HG02798 (cell line): Measurements from ENCODE around the gene DCDC2.
"Not testable (repeated sequence)": the region's sequence is repeated elsewhere in the genome, so short reads cannot be mapped to it uniquely, and the experiment has no call there.

ENCODE experiments used
- ATAC-seq: cut with Tn5 transposase; IDR thresholded peaks from one replicate; pipeline ENCODE4 v1.9.1; 2021; ENCODE audit warnings: mild to moderate bottlenecking; ENCODE audit not compliant: unreplicated experiment, poor library complexity

The DCDC2 gene

DNA sequence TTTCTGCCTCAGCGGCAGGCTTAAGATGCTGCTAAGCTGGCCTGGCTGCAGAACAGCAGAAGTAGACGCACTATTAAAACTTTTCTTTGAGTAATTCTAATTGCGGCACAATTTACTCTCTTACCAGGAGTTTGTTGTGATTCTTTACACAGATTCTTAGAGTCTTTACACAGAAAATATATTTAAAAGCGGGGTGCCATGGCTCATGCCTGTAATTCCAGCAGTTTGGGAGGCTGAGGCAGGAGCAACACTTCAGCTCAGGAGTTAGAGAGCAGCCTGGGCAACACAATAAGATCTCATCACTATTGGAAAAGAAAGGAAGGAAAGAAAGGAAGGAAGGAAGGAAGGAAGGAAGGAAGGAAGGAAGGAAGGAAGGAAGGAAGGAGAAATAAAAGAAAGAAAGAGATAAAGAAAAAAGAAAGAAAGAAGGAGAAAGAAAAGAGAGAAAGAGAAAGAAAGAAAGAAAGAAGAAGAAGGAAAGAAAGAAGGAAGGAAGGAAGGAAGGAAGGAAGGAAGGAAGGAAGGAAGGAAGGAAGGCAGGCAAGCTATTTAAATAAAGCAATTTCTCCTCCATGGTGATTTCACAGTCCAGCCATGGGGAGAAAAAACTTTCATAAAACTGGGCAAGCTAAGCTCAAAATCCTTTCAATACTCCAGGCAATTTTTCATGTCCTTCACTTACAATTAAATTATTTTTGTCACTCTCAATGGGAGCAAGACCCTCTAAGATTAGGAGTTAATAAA, 23.8 kb upstream of the DCDC2 start:
- no peak for ATAC-seq

DNA sequence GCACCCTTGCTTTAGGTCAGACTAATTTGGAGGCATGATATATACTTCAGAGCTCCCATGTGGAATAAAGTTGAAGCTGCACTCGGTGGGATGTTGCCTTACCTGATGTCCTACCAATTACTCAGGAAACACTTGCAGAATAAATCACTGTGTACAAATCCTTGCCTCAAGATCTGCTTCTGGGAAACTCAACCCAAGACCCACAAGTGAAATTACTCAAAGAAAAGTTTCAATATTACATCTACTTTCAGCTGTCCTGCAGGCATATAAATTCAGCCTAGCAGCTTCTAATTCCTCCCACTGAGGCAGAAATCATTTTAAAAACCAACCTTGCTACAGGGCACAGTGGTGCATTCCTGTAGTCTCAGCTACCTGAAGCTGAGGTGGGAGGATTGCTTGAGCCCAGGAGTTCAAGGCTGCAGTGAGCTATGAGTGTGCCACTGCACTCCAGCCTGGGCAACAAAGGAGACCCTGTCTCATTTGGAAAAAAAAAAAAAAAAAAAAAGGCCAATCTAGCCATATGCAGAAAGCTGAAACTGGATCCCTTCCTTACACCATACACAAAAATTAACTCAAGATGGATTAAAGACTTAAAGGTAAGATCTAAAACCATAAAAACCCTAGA, 20.7 kb upstream of the DCDC2 start:
- ATAC-seq, result peak; percentile 48

DNA sequence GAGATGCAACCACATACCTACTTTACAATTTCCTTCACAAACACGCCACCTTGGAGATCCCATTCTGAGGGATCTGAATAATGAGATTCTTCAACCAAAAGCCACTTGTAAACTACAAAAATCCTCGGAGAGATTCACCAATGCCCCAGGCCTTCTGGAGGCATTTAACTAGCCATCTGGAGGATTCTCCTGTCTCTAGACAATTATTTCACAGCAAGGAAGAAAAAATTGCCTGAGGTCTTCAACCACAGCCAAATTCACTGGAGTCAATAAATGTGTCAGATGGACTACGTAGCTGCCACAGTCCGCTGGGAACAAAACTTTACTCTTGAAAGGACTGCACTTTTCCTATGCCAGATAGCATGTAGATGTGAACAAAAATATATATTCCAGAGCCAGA, 19.0 kb upstream of the DCDC2 start:
- no peak for ATAC-seq

- no peak for ATAC-seq
Observed at GRCh38 chr6:24374612-24375011, 16.8 kb upstream of the DCDC2 start.

DNA sequence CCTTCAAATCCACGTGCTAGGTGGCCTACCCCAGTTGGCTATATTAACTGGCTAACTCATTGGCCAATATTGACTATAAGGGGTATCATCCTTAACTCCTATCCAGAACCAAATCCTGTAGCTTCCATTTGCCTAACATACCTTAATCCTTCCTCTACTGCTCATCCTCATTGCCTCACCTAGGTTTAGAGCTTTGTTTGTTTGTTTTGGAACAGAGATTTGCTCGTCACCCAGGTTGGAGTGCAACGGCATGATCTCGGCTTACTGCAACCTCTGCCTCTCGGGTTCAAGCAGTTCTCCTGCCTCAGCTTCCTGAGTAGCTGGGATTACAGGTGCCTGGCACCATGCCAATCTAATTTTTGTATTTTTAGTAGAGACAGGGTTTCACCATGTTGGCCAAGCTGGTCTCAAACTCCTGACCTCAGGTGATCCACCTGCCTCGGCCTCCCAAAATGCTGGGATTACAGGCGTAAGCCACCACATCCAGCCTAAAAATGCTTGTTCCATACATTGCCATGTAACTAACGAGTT, 7.3 kb upstream of the DCDC2 start:
- not testable (repeated sequence) for ATAC-seq

GRCh38 chr6:24362363-24362762, 4.5 kb upstream of the DCDC2 start:
- ATAC-seq, result not testable (repeated sequence)

DNA sequence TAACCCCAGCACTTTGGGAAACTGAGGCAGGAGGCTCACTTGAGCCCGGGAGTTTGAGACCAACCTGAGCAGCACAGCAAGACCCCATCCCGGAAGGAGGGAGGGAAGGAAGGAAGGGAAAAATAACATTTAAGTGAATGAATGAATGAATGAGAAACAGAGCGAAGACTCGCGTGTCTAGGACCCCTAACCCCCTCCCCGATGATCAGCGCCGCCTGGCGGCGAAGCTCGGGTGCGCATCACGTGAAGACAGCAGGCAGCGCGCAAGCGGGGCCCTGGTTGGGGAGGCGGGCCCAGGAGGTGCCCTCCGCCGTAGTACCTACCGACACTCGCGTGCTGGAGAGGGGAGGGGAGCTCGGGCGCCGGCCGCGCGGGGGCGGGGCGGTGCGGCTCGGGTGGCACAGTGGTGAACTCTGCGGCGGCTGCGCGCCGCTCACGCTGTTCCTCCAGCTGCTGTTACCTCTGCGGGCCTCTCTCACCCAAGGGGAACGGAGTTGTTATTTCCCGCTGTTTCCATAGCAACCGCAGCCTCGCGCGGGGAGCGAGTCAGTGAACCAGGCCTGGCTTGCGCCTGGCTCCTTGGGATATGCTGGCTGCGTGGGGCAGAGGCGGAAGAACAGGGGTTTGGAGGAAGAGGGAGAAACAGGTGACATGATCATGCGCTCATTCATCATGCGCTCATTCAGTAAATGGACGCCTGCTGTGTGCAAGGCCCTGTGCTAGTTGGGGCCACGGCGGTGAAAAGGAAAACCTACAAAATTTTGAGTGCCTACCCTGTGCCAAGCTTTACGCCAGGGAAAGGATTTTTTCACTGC, 2.0 kb upstream of the DCDC2 start:
- ATAC-seq, result peak; percentile 89

DNA sequence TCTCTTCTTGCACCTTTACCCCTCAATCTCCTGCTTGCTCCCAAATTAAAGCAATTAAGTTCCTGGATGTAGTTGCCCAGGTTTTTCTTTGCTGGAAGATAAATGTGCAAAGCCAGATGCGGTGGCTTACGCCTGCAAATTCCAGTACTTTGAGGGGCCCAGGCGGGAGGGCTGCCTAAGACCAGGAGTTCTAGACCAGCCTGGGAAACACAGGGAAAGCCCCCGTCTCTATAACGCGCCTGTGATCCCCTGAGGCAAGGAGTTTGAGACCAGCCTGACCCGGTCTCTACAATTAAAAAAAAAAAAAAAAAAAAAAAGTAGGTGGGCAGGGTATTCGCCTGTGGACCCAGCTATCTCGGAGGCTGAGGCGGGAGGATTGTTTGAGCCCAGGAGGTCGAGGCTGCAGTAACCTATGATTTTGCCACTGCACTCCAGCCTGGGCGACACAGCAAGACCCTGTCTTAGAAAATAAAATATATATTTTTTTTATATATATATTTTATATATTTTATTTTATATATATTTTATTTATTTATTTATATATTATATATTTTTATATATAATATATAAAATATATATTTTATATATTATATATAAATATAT, 461 bp upstream of the DCDC2 start:
- no peak for ATAC-seq

DNA sequence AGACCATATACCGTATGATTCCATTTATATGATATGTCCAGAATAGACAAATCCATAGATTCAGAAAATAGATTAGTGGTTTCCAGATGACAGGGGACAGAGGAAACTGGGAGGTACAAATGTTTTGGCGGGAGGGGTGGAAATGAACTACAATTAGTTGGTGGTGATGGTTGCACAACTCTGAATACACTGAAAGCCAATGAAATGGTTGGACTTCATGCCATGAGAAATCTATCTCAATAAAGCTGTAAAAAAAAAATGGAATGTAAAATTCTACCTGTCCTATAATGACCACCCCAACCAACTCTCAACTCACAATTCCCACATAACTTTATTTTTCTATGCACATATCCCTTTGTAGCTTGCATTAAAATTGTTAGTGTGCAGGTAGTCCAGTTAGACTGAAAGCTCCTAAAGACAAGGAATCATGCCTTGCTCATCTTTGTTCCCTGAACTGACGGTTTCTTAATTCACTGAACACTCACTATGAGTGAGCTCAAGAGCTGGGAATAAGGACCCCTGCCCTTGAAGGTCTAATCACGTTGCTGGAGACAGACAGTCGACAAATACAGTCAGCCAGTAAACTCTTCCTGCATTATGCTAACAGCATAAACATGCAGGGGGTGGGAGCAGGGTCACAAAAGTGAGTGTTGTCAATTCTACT, 1.4 kb downstream of the DCDC2 start:
- no peak for ATAC-seq

DNA sequence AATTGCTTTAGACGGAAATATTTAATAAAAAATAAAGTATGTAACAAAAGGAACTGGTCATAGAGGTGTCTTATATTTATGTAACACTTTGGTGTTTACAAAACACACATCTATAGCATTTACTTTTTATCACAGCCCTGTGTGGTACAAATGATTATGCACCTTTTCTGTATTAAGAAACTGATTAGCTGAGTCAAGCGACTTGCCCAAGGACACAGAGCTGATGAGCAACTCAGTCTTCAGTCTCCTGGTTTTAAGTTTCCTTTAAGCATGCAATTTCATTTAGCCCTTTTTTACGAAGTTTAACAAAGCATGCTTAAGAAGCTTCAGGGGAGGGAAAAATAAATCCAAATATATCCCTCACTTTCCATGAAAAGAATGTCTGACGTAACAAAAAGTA, 2.5 kb downstream of the DCDC2 start:
- ATAC-seq, result no peak

GRCh38 chr6:24353861-24354260, 4.0 kb downstream of the DCDC2 start:
- ATAC-seq, result no peak

DNA sequence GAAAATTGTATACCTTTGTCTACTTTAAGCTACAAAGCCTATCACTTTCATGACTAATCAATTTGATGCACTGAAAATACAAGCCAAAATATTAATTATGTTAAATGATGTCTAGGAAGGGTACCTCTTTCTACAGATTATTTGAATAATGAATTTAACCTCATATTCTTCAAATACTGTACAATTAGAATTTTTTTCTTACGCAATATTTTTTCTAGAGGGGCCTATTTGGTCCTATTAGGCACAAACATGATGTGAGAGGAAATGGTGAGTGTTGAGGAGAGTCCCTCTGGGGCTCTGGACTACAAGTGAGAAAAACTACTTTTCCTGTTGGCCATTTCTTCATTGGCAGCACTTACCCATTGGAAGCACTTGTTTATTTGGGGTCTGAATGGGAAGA, 5.4 kb downstream of the DCDC2 start:
- no peak for ATAC-seq

DNA sequence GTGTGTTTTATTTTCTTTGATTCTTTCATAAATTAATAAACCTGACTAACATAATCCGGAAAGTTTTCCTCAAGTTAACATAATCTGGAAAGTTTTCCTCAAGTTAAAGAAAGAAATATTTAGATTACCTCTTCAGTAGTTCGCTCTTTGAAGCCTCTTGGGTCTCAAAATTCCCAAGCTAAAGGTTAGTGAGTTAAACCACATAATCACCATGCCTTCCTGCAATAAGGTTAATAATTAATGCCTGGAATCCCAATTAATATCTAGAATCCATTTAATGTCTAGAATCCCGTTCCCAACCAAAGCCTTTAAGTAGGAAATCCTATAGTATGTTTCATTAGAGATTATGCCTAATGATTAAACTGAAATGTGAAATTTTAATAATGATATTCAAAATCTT, 12.9 kb downstream of the DCDC2 start:
- ATAC-seq, result no peak

DNA sequence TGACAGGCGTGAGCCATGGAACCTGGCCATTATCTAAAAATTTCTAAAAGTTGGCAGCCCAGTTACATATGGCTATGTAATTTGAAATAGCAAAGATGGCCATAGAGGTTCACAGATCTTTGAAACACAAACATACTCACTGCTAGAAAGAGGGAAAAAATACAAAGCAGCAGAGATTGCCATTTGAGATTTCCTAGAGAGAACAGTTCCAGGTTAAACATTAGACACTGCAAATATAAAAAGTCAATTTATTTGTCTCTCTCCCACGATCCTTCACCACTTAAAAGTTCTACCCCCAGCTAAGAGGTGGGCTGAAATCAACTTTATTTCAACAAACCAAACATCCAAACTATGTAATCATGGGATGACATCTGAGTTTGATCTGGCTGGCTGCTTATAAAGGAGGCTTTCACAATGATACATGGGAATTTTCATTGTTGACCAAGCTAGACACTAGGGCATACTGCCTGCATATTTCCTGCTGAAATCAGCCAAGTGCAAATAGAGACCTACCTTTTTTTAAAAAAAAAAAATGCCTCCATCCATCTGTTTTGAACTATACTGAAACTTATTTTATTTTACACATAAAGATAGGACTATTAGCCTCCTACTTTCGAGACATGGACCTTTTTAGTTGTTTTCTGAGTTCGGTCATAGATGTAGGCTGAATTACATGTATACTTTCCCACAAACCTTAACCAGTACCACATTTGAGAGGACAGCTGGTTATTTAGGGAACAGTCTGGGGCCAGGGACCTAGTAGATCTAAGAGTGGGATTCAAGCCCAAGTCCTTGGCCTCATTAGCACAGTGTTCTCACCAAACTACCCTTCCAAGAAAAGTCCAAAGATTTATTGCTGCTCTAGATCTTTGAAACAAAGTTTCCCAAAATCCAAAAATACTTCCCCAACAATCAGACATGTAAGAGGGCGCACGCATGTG, 16.6 kb downstream of the DCDC2 start:
- no peak for ATAC-seq

DNA sequence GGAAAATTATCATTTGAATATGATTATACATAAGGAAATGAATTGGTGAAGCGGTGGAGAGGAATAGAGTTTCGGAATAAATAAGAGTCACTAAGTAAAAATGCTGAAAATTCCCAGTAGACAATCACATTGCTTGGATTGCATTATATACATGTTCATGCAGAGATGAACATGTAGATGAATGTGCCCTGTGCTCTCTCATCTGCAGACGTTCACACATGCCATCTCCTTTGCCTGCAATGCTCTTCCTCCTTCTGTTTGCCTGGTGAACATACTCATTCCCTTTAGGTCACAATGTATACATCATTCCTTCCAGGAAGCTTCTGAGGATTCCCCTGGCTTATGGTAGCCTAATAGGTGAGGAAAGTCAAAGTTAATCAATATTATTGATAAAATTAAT, 17.9 kb downstream of the DCDC2 start:
- no peak for ATAC-seq

- no peak for ATAC-seq
Observed at GRCh38 chr6:24334285-24334684, 23.6 kb downstream of the DCDC2 start.

GRCh38 chr6:24332317-24332716, 25.5 kb downstream of the DCDC2 start:
- ATAC-seq, result no peak

- no peak for ATAC-seq
Observed at GRCh38 chr6:24330137-24330732, 27.6 kb downstream of the DCDC2 start.

- ATAC-seq, result no peak
Observed at GRCh38 chr6:24329451-24329850, 28.4 kb downstream of the DCDC2 start.
